ENCODE data around the gene FHAD1.
"Not testable (repeated sequence)": the region's sequence is repeated elsewhere in the genome, so short reads cannot be mapped to it uniquely, and the experiment has no call there.

The FHAD1 gene

GRCh38 chr1:15425521-15425920 is 178.5 kb downstream of the FHAD1 start:
- no peak for DNase-seq

- no peak for DNase-seq
These were observed 178.9 kb downstream of the FHAD1 start for GRCh38 chr1:15425958-15426357.

GRCh38 chr1:15426492-15427279 is 179.7 kb downstream of the FHAD1 start:
- no peak for DNase-seq

- DNase-seq = no peak
These were observed 180.2 kb downstream of the FHAD1 start for GRCh38 chr1:15427280-15427666.

GRCh38 chr1:15428252-15428651 is 181.2 kb downstream of the FHAD1 start:
- not testable (repeated sequence) for DNase-seq

GRCh38 chr1:15428815-15429435 is 181.9 kb downstream of the FHAD1 start:
- DNase-seq = no peak

- DNase-seq = no peak
These were observed 182.7 kb downstream of the FHAD1 start for GRCh38 chr1:15429701-15430149.

- peak; percentile 33 for DNase-seq
These were observed 184.0 kb downstream of the FHAD1 start for GRCh38 chr1:15430787-15431570.

- DNase-seq = no peak
These were observed 184.5 kb downstream of the FHAD1 start for GRCh38 chr1:15431571-15431948.

GRCh38 chr1:15432324-15432723 is 185.3 kb downstream of the FHAD1 start:
- no peak for DNase-seq

- no peak for DNase-seq
These were observed 186.4 kb downstream of the FHAD1 start for GRCh38 chr1:15433471-15433870.

GRCh38 chr1:15434739-15435138 is 187.7 kb downstream of the FHAD1 start:
- not testable (repeated sequence) for DNase-seq

GRCh38 chr1:15435239-15436077 is 188.4 kb downstream of the FHAD1 start:
- no peak for DNase-seq

- no peak for DNase-seq
These were observed 189.9 kb downstream of the FHAD1 start for GRCh38 chr1:15436881-15437442.

GRCh38 chr1:15439325-15439724 is 192.3 kb downstream of the FHAD1 start:
- DNase-seq = no peak

- no peak for DNase-seq
These were observed 193.3 kb downstream of the FHAD1 start for GRCh38 chr1:15440357-15440756.

- DNase-seq = no peak
These were observed 194.2 kb downstream of the FHAD1 start for GRCh38 chr1:15441247-15441646.

GRCh38 chr1:15442119-15442518 is 195.1 kb downstream of the FHAD1 start:
- no peak for DNase-seq

- DNase-seq = no peak
These were observed 195.7 kb downstream of the FHAD1 start for GRCh38 chr1:15442759-15443158.

- DNase-seq = no peak
These were observed 196.3 kb downstream of the FHAD1 start for GRCh38 chr1:15443281-15443680.

- no peak for DNase-seq
These were observed 197.7 kb downstream of the FHAD1 start for GRCh38 chr1:15444468-15445389.

Measured in KG1 (cell line).